Hematopoietic multipotent progenitor cell treated with erythropoietin and hydrocortisone succinate and interleukin-3 and kit ligand, for 17 days (in vitro differentiated cells): ENCODE measurements around the gene CEP76.

Experiments
- DNase-seq: peaks from one replicate; pipeline ENCODE4 v3.0.0-alpha.2; 2015; ENCODE audit warnings: low spot score

Gene CEP76, protein sequence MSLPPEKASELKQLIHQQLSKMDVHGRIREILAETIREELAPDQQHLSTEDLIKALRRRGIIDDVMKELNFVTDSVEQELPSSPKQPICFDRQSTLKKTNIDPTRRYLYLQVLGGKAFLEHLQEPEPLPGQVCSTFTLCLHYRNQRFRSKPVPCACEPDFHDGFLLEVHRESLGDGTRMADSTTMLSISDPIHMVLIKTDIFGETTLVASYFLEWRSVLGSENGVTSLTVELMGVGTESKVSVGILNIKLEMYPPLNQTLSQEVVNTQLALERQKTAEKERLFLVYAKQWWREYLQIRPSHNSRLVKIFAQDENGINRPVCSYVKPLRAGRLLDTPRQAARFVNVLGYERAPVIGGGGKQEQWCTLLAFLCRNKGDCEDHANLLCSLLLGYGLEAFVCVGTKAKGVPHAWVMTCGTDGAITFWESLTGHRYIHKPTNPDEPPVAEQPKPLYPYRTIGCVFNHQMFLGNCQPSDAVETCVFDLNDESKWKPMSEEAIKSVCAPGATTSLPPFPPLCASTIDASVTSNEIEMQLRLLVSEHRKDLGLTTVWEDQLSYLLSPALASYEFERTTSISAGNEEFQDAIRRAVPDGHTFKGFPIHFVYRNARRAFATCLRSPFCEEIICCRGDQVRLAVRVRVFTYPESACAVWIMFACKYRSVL

DNA sequence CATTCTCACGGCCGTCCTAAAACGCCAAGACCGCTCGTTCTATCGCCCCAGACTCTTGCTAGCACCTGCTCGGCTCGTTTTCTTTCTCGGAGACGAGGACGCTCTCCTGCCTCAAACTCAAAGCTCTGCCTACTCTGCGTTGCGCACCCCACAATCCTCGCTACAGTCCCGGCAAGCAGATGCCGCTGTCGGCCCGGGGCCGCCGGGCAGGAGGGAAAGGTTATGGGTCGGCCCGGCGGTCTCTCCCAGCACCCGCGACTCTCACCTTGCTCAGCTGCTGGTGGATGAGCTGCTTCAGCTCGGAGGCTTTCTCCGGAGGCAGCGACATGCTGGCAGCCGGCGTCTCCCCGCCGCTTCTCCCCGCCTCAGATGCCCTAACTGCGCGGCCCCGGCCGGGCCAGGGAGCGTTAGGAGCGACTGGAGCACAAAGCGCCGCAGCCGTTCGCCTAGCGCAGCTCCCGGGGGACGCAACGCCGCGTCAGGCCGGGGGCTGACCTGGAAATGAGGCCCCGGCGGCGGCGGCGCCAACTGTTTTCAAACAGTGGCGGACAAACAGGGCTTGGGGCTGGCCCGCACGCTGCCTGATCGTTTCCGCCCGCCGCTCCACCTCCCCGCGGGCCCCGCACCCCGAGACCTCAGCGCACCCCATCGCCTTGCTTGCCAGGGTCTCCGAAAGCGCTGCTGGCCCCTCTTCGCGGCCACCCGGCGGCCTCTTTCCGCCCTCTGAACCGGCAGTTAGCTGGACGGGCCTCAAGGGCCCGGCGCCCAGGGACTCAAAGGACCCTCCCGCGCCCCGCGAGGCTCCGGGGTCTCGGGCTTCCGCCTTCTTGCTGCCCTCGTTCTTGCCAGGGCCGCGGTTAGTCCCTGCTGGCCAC lies at the start of gene CEP76, which contains the start of gene PSMG2:
CEP76 (minus strand) TSS at position 503 of the 875 bp plus-strand sequence; CDS start at position 328, 175 bp downstream.
PSMG2 (plus strand) TSS at position 822 of the 875 bp plus-strand sequence. CDS start 66 bp downstream, outside the sequence.
- peak; percentile 86 for DNase-seq

DNA sequence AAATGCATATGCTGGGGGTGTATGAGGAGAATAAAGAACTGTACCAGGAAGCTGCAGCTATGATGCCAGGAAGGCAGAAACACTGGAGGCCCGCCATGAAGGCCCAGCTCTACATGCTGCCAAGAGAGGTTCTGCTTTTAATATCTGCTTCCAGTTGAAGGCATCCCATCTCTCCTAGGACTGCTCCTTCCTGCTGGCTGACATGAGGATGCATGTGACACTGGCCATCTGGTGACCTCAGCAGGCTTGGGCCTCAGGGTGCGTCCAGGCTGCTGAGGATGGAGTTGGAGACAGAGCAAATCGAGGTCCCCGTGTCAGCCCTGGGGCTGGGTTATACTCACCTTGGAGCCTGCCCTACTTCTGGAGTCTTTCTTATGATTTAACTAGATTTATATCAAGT lies 49.4 kb upstream of the CEP76 start:
- no peak for DNase-seq

DNA sequence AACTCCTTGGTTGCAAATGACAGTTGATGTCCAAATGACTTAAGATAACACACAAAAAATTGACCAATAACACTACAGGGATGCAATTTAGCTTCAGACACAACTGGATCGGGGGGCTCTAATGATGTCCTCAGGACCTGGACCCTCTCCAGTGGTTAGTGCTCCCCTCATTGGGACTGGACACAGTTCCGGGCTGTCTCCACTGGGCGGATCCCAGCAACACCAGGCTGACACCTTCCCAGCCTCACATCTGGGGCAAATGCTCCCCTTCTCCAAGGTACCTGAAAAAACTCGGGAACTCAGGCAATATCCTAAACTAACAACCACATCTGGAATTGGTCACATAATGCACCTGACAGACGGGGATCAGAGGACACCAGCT lies 49.0 kb upstream of the CEP76 start:
- DNase-seq = no peak

DNA sequence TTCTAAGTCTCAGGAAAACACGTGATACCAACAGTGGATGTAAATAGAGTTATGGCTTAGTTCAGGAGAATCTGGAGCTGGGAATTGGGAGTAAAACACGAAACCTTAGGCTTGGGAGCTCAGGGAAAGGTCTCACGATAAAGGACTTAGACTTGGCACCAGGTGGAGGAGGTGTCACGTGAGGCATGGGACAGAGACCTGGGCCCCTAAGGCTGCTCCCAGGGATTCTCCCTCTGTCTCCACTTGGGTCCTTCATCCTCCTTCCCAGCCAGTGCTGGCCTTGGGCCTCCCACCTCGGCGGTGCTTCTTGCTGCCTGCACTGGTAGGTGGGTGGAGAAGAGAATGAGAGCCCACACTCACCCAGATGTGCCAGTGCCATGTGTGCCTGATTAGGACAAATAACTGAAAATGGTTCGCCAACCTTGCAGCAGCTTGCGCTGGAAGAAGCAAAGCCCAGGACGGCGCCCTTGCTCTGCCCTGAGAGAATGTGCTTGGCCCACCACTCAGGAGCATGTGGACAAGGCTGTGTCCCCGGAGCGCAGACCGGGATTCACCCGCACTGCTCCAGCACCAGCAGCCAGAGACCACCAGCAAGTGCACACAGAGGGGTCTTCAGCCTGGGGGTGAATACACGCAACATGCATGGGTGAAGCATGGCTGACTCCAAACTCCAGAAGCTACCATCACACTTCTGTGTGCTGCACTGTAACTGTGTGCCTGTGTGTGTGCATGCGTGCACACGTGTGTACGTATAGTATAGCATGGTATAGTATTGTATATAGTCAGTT lies 48.4 kb upstream of the CEP76 start:
- no peak for DNase-seq

DNA sequence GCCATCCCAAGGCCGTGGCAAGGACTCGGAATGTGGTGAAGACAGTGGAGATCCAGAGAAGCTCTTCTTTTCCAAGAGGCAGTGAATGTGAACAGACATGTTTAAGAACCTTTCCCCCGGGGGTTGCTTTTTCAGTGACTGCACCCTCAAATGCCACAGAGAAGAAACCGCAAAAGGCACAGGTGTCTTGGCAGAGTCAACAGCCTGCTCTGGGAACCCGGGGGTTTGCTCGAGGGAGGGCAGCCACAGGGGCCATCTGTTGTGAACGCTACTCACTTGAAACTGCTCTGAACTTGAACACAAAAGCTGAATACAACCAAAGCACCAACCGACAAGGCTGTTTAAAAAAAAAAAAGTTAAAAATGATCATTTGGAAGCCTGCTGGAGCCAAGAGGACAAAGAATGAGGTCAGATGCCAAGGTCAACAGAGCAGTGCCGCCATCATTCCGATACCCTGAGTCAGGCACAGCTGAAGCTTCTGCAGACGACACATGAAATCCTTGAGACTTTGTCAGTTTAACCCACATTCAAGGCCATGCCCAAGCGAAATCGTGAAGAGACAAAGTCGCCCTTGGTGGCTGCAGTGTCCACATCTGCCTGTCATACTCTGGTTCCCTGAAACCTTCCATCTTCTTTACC lies 47.7 kb upstream of the CEP76 start:
- DNase-seq = no peak

DNA sequence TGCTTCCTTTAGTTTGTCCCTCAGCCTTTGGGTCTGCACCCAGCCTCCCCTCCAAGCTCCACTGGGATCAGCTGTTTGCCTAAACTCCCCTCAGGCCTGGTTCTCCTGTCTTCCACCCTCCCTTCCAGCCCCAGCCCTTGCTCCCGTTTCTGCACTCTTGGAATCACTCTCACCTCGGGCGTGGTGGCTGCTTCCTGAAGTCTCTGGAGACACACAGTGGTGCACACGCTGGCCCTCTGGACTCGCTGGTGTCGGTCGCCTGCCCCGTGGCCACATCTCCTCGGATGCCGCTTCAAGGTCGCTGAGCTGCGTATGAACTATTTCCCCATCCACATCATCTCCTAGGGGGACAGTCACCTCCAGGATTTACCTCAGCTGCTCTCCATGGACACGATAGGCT lies 46.6 kb upstream of the CEP76 start:
- DNase-seq = no peak

DNA sequence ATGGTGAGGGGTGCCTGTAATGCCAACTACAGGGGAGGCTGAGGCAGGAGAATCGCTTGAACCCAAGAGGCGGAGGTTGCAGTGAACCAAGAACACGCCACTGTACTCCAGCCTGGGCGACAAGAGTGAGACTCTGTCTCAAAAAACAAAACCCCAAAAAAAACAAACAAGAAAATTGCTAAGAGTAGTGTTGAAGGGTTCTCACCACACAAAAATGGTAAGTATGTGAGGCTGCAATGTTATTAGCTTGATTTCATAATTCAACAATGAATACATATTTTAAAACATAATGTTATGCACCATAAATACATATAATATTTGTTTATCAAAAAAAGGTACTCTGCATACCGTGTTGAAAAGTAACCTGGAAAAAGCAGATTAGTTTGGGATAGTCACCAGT lies 46.1 kb upstream of the CEP76 start:
- no peak for DNase-seq

DNA sequence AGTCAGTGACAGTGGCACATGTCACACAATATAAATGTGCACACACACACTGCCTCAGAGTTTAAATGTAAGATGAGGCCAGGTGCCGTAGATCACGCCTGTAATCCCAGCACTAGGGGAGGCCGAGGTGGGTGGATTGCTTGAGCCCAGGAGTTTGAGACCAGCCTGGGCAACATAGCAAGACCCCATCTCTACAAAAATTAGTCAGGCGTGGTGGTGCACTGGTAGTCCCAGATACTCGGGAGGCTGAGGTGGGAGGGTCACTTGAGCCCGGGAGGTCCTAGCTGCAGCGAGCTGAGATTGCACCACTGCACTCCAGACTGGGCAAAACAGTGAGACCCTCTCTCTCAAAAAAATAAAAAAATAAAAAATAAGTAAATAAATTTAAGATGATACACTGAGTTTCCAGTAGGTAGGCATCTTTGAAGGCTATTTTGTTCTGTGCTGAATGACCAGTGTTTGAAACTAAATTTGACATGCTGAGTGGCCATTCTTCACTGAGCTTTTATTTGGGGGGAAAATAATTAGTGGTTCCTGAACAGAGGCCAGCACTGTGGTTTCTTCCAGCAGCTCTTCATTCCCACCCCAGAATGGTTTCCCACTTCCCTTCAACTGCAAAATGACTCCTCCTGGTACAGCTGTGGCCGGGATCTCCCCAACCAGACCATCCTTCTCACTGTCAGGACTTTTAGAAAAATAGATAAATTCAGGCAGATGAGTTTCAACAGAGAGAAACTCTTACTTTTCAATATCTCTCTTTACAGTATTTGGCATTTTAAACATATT lies 45.2 kb upstream of the CEP76 start:
- no peak for DNase-seq

DNA sequence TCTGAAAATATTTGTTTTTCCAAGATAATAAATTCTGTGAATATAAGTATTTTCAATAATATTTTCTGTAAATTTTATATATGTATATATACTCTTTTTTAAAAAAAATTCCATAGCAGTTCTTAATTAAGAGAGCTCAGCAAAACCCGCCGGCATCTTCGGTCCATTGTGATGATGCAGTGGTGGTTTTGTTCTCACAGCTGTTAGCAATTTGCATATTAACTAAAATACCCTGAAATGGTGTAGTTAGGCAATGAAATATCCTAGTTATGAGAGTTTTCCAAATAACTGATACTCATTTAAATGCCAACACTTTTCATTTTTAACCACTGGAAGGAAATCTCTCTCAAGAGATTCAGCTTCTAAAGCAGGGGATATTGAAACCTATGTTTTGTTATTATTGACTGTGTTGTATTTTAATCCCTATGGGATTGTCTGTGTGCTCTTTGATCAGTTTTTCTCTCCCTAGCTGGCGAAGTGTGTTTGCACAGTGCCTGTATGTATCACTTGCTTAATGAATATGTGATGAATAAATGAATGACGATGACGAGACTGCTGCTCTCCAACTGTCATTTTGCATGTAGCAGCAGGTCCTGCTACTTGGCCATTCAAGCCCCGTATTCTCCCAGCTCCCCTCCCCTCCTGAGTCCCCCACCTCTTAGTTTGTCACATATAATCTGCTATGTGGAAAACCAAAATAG lies 42.7 kb upstream of the CEP76 start:
- no peak for DNase-seq

DNA sequence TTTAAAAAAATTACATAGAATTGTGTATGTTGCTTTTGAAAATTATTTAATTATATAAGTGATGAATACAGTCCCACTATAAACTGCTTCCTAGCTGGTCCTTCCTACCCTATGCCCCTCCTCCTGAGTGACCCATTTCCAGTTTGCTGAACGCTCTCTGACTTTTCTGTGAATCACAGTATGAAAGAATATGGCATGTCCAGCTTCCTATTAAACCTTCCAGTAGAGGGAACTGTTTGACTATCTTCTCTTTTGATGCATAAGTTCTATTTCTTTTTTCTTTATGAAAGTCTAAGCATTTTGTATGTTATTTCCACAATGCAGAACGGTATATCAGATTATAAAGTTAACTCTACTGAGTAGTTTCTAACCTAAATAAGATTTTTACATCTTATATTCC lies 41.6 kb upstream of the CEP76 start:
- DNase-seq = no peak

DNA sequence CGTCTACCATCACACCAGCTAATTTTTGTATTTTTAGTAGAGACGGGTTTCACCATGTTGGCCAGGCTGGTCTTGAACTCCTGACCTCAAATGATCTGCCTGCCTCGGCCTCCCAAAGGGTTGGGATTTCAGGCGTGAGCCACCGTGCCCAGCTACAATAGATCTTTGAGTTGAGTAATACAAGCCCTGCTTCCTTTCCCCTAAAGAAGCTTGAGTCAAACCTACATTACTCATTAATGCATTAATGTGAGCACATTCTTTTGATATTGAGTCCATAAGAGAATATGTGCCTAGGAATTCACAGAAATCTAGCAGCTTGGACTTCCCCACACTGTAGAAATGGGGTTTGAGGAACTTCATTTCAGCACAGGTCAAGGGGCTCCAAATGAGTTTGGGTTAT lies 39.9 kb upstream of the CEP76 start:
- no peak for DNase-seq

DNA sequence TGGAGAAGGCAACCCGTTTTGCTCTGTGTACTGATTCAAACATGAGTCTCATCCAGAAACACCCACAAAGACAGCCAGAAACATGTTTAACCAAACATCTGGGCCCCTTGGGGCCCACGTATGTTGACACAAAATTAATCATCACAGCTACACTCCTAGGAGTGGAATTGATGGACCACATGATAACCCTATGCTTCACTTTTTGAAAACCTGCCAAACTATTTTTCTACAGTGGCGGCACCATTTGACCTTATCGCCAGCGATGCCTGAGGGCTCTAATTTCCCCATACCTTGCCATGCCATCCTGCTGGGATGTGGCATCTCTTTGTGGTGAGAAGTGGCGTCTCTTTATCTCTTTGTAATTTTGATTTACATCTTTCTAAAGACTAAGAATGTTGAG lies 38.8 kb upstream of the CEP76 start:
- DNase-seq = no peak

DNA sequence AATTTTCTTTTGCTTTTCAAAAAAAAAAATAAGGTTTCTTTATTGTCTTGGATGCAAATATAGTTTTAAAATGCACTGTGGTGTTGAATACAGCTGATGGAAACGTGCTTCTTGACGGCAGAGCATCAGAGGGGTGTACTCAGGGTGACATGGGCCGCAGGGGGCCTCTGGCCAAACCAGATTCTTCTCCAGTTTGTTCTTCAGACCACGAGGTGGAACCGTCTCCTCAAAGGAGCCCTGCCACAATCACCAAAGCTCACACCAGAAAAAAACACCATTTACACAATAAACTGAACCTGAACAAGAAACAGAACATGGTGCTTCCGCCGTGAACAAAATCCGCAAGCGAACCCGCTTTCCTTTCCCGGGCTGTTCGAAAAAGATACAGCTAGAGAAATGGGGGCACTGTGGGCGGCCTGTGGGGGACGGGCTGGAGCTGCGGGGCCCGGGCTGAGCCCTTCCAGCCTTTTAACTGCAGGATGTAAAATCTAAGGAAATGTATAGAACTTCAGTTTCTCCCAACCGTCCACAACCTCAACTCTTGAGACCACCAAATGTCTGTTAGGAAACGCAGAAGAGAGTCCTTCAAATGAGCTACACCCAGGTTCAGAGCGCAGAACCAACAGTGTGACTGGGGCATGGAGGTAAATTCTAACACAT lies 34.9 kb upstream of the CEP76 start:
- DNase-seq = no peak

DNA sequence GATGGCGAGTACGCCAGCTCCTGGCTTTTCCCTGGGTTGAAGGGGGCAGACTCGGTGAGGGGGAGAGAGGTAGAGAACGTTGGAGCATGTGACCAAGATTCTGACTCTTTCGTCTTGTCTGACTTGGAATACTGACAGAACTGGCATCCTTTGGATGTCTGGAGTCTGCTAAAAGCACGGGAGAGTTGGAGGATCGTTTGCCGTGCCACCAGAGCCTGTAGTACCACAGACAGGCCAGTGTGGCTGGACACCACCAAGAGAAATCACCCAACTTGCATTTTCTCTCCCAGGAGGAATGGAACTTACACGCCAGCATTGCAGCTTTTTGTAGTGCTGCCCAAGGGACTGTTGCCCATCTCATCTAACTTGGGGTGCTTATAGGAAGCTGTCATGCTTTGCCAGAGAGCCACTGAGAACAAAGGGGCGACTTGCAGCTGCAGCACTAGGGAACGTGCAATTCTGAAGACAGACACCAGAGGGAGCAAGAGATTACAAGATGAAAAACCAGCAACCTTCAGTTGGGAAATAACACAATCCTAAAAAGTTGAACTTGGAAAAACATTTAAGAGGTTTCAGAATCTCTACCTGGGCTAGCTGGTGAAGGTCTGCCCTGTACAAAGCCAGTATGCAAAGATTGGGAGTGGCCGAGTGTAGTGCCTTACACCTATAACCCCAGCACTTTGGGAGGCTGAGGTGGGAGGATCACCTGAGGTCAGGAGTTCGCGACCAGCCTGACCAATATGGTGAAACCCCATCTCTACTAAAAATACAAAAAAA lies 24.4 kb upstream of the CEP76 start:
- DNase-seq = peak; percentile 82

DNA sequence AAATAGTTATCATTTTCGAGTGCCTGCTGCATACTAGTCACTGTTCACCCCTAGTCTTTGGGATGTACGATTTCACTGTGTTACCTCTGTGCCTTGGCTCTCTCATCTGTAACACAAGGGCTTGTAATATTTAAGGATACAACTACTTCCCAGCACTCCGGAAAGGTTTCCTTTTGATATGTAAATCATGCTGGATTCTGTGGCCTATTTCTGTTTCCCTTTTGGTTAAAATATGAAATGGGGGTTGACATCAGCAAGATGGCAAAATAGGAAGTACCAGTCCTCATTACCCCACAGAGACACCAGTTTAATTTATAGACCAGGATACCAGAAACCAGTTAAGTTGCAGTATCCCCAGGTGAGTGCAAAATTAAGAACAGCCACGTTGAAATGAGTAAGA lies 23.8 kb upstream of the CEP76 start:
- no peak for DNase-seq

DNA sequence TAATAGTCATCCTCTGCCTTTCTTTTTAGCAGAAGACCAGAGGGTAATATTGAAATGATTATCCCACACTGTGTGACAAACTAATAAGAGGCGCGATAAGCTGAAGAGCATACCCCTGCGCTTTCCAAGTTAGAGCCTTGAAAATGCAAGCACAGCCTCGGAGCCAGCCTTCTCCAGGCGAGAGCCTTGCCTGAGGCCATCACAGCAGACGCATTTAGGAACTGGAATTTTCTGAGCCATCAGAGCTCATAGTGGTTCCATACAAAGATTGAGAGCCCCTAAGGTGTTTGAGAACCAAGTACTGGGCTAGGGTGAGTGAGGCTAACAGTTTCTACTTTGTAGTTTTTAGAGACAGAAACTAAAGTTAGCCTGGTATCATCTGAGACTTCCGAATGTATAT lies 20.2 kb upstream of the CEP76 start:
- no peak for DNase-seq

DNA sequence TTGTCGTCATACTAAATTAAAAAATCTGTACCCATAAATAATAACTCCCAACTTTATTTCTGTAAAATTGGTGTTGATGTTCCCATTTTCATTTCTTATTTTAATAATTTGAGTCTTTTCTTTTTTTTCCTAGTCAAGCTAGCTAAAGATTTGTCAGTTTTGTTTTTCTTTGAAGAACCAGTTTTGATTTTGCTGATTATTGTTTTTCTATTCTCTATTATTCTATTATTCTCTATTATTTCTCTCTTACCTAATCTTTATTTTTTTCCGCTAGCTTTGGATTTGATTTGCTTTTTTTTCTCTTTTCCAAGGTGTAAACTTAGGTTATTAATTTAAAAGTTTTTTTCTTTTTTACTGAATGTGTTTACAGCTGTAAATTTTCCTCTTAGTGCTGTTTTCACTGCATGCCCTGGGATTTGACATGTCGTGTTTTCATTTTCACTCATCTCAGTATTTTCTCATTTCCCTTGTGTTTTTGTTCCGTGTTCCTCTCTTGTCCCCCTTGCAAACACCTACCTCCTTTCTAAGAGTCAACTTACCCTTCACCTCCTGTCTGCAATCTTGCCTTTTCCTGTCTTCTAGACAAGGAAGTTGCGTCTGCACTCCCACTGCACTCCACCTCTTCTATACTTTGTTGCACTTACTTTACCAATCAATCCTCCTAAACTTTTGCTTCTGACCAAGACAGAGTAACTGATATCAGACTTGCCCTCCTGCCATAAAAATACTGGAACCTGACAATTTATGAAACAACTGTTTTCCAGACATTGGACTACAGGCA lies 19.2 kb upstream of the CEP76 start:
- DNase-seq = no peak

DNA sequence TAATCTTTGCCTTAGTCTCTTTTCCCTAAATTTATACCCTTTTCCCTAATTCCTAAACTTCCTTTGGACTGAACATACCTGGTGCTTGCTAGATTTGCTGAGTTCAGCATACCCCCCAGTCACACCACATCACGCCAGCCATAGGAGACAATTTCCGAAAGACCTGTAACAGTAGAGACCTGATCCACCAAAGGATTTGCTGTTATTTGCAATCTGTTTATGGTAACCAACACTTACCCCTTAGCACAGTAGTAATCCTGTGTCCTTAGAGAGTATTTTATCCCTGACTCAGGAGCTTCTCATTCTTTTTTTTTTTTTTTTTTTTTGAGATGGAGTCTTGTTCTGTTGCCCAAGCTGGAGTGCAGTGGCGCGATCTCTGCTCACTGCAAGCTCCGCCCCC lies 8.9 kb upstream of the CEP76 start:
- no peak for DNase-seq
